B cell (primary cell): Measurements from ENCODE around the gene ACAD8. TPM values are rescaled to one million over a fixed set of nuclear protein-coding genes. Genes with fewer than 3 reads are reported as not detected.

ENCODE experiments used
- ATAC-seq: fragments of 200-7000 bp; cut with Tn5 transposase; one replicate; pipeline ENCODE4 v1.10.0; 2021; ENCODE audit warnings: low read depth, mild to moderate bottlenecking, moderate number of reproducible peaks, moderate library complexity
- CTCF ChIA-PET: fragments of 350-600 bp; sonication (Branson Sonifier 250); formaldehyde crosslinking; loops from one replicate; lab custom pipeline; 2021; ENCODE audit warnings: antibody characterized with exemption, inconsistent platforms; lab: Charles Lee
- POLR2A ChIA-PET: fragments of 350-600 bp; sonication (Branson Sonifier 250); formaldehyde crosslinking; loops from one replicate; lab custom pipeline; 2021; ENCODE audit warnings: antibody characterized with exemption; lab: Charles Lee
- DNase-seq: peaks from one replicate; pipeline ENCODE4 v3.0.0; 2013
- H2AFZ ChIP-seq: 2 replicates; pipeline ENCODE4 v1.6.1; 2012; ENCODE audit warnings: mild to moderate bottlenecking, low read depth, low read length; ENCODE audit not compliant: insufficient read depth, poor library complexity, severe bottlenecking
- H3K27ac ChIP-seq, 2 donors: 1 replicate in 1 of 2; 2 replicates in 1 of 2; pipeline ENCODE4 v1.5.1; 2012 to 2013; ENCODE audit warnings: low read length in 2 of 2, mild to moderate bottlenecking in 2 of 2, moderate library complexity in 1 of 2
- H3K27me3 ChIP-seq, 4 experiments: fragments of 200-600 bp in 1 of 4; sonication (generic) in 1 of 4; replicated peaks in 1 of 4; 1 replicate in 2 of 4; 2 replicates in 2 of 4; pipeline versions ENCODE4 v1.6.1 to v1.7.0; 2013 to 2016; ENCODE audit warnings: low read length in 3 of 4, mild to moderate bottlenecking in 2 of 4, mixed read lengths in 1 of 4, moderate library complexity in 1 of 4; ENCODE audit not compliant: insufficient read depth in 4 of 4, control insufficient read depth in 3 of 4; ENCODE audit errors: control extremely low read depth in 1 of 4
- H3K36me3 ChIP-seq, 2 experiments: replicated peaks in 1 of 2; 1 replicate in 1 of 2; 2 replicates in 1 of 2; pipeline versions ENCODE4 v1.6.1 to v1.7.1; 2013; ENCODE audit warnings: low read length in 1 of 2; ENCODE audit not compliant: insufficient read depth in 2 of 2, control insufficient read depth in 1 of 2; ENCODE audit errors: control extremely low read depth in 1 of 2, extremely low read depth in 1 of 2
- H3K4me1 ChIP-seq, 2 donors: fragments of 200-600 bp in 1 of 2; sonication (generic) in 1 of 2; 1 replicate in 1 of 2; 2 replicates in 1 of 2; pipeline versions ENCODE4 v1.5.1 to v1.6.1; 2013 to 2017; ENCODE audit warnings: low read length in 2 of 2; ENCODE audit not compliant: control insufficient read depth in 2 of 2, insufficient read depth in 2 of 2
- H3K4me2 ChIP-seq: replicated peaks from 2 replicates; pipeline ENCODE3; 2012; ENCODE audit warnings: mild to moderate bottlenecking, low read depth, low read length; ENCODE audit not compliant: poor library complexity, severe bottlenecking
- H3K4me3 ChIP-seq, 5 experiments: fragments of 200-600 bp in 1 of 5; sonication (generic) in 1 of 5; 1 replicate in 3 of 5; 2 replicates in 2 of 5; pipeline versions ENCODE4 v1.5.1 to v1.7.0; 2011 to 2016; ENCODE audit warnings: low read length in 4 of 5, mild to moderate bottlenecking in 4 of 5, low read depth in 2 of 5, control low read depth in 1 of 5, moderate library complexity in 1 of 5; ENCODE audit not compliant: insufficient read depth in 1 of 5; ENCODE audit errors: control extremely low read depth in 1 of 5, extremely low read depth in 1 of 5
- H3K79me2 ChIP-seq: fragments of 200-600 bp; sonication (generic); one replicate; pipeline ENCODE4 v1.6.0; 2016; ENCODE audit warnings: low read length; ENCODE audit not compliant: control insufficient read depth, insufficient read depth
- H3K9ac ChIP-seq: fragments of 200-600 bp; sonication (generic); 2 replicates; pipeline ENCODE4 v1.6.1; 2017; ENCODE audit warnings: mild to moderate bottlenecking, low read length, moderate library complexity
- H3K9me3 ChIP-seq, 3 donors: one replicate each; pipeline versions ENCODE4 v1.6.1 to v1.7.1; 2013; ENCODE audit warnings: low read length in 2 of 3; ENCODE audit not compliant: control insufficient read depth in 2 of 3, insufficient read depth in 1 of 3; ENCODE audit errors: control extremely low read depth in 1 of 3
- H4K20me1 ChIP-seq: 2 replicates; pipeline ENCODE4 v1.6.0; 2012; ENCODE audit warnings: mild to moderate bottlenecking, low read length; ENCODE audit not compliant: insufficient read depth, control insufficient read depth, poor library complexity, severe bottlenecking
- H3K27ac Mint-ChIP-seq: one replicate; pipeline ENCODE4 v1.8.0; 2021; ENCODE audit warnings: mixed read lengths
- H3K27me3 Mint-ChIP-seq: one replicate; pipeline ENCODE4 v1.8.0; 2021; ENCODE audit warnings: mixed read lengths
- H3K4me1 Mint-ChIP-seq: one replicate; pipeline ENCODE4 v1.8.0; 2021; ENCODE audit warnings: mixed read lengths
- H3K4me3 Mint-ChIP-seq: one replicate; pipeline ENCODE4 v1.8.0; 2021; ENCODE audit warnings: mixed read lengths
- H3K9me3 Mint-ChIP-seq: one replicate; pipeline ENCODE4 v1.8.0; 2022; ENCODE audit warnings: mixed read lengths; ENCODE audit not compliant: insufficient read depth
- CTCF ChIP-seq: fragments of 200-600 bp; IDR thresholded peaks from one replicate; pipeline ENCODE4 v1.8.0; 2022; ENCODE audit warnings: antibody characterized with exemption, mild to moderate bottlenecking
- EZH2 ChIP-seq: IDR thresholded peaks from 2 replicates; pipeline ENCODE4 v1.6.1; 2012; ENCODE audit warnings: borderline replicate concordance, low read depth, mild to moderate bottlenecking, moderate library complexity, low read length; ENCODE audit not compliant: insufficient read depth, poor library complexity, severe bottlenecking
- WGBS: methylation state at CpG from one replicate; pipeline ENCODE4 v1.1.5; 2013; ENCODE audit warnings: missing lambda C conversion rate; ENCODE audit not compliant: insufficient coverage; 5-methylcytosine and 5-hydroxymethylcytosine counted together
- intact Hi-C: fragments of 100-400 bp; cut with micrococcal nuclease; formaldehyde crosslinking; loops from one replicate; pipeline ENCODE4 v1.10.0; 2022
- polyA plus RNA-seq: library from polyadenylated mRNA; depleted of rRNA; stranded (reverse); fragments of >200 nt; gene quantifications from 2 replicates; pipeline ENCODE4 v1.2.3, GENCODE V29; 2012
- total RNA-seq, 2 donors: library from RNA; stranded (reverse); fragments of 120-200 nt in 1 of 2; gene quantifications; 1 replicate in 1 of 2; 2 replicates in 1 of 2; pipeline versions ENCODE4 v1.2.3 to v1.2.4, GENCODE V29; 2013 to 2022

Gene ACAD8
- total and polyA plus RNA-seq, 2 donors (not counting 1 experiment from before 2014, with no cell fraction given): 26.5 to 33.6 TPM

GRCh38 chr11:134275534-134276395 is 22.4 kb downstream of the ACAD8 start, which contains the start of gene GLB1L3:
GLB1L3 (plus strand) TSS chr11:134276379; CDS start chr11:134276741, 362 bp downstream.
- Histone ChIP-seq H3K4me2 (peak within 1 kb of the TSS; percentile 88), H3K9me3 (peaks cover 0 to 26% (median 5%) of the 10 kb centered on the region in 3 donors)
- TF ChIP-seq EZH2 (no peak), CTCF (peak; percentile 59)

More at GRCh38 chr11:134275534-134276395, 22.4 kb downstream of the ACAD8 start, which contains the start of gene GLB1L3:
- H3K4me3 Mint-ChIP-seq: peak within 1 kb of the TSS; percentile 83
- Histone ChIP-seq H2AFZ (peak within 1 kb of the TSS; percentile 69), H4K20me1 (no peaks in the 10 kb centered on the region), H3K4me3 (peak within 1 kb of the TSS in 4 of 5 experiments; percentile 29 to 59 (median 46)), H3K36me3 (no peaks in the 10 kb centered on the region), H3K27me3 (peaks cover 1 to 61% (median 56%) of the 10 kb centered on the region in 4 experiments), H3K4me1 (peaks cover 21 to 39% of the 10 kb centered on the region in 2 donors), H3K27ac (no peak within 1 kb of the TSS), H3K9ac (peak within 1 kb of the TSS; percentile 55), H3K79me2 (no peaks in the 10 kb centered on the region)
- ChIA-PET CTCF (interaction anchor here (1.2 to 1.6 kb wide), 4 partner anchors 15 to 226 kb away, joined by 3 to 5 read pairs (median 4); no protein-coding TSS in a partner anchor), POLR2A (no interaction called here)
- peaks cover 22% of the 10 kb centered on the region for H3K4me1 Mint-ChIP-seq
- H3K27me3 Mint-ChIP-seq: peaks cover 74% of the 10 kb centered on the region
- H3K27ac Mint-ChIP-seq: no peak within 1 kb of the TSS
- peaks cover 7% of the 10 kb centered on the region for H3K9me3 Mint-ChIP-seq
- ATAC-seq: peak; percentile 75
- DNase-seq: peak; percentile 68
- intact Hi-C loops: no loop called here
- WGBS: 3% methylated on average over 68 of the region's 68 CpGs
